ENCODE measurements around the gene CYP46A1. TPM values are rescaled to one million over a fixed set of nuclear protein-coding genes. Genes with fewer than 3 reads are reported as not detected.

CYP46A1 gene
- total RNA-seq, 1 experiment from 2014 or later, result 0.36 TPM

GRCh38 chr14:99672506-99673304 lies 11.4 kb upstream of the CYP46A1 start:
- no peaks in the 10 kb centered on the region for H3K9me3 ChIP-seq (ENCODE audit: control insufficient read depth, insufficient read depth, low read depth, low read length)
- DNase-seq (ENCODE audit: low read depth, low spot score) (no peak), ATAC-seq (no peak; the same call in 1 of the 2 replicates)
- ChIA-PET POLR2A (no interaction called here), CTCF (no interaction called here)
- intact Hi-C loops (cut with micrococcal nuclease; ENCODE audit: unreplicated experiment) (no loop called here), in situ Hi-C loops (cut with HindIII; ENCODE audit: low pct_unique_long_range_greater_than_20kb, low sequenced_read_pairs) (no loop called here)
- H3K4me3 ChIP-seq (ENCODE audit: low read depth in 2 of 2, low read length in 2 of 2), result no peak overlapping the region
- no peak overlapping the region for H3K27ac ChIP-seq (ENCODE audit: low read length)
- no TSS peak for BruUV-seq (replicated peaks)
- H3K36me3 ChIP-seq (ENCODE audit: control insufficient read depth, insufficient read depth, low read length), result no peaks in the 10 kb centered on the region
- no peak for TF ChIP-seq CTCF (IDR thresholded peaks at IDR 0.05)
- no peak for TF ChIP-seq SIN3A (IDR thresholded peaks at IDR 0.05; ENCODE audit: borderline replicate concordance, insufficient read depth, low read depth, low read length)
- TF ChIP-seq TCF7L2 (IDR thresholded peaks at IDR 0.05; ENCODE audit: low read depth, low read length), result no peak
- TF ChIP-seq POLR2AphosphoS5 (IDR thresholded peaks at IDR 0.05; ENCODE audit: low read depth, low read length), result no peak
- no peak for TF ChIP-seq REST (IDR thresholded peaks at IDR 0.05; ENCODE audit: insufficient read depth in 1 of 2, low read depth in 2 of 2, low read length in 1 of 2)
- no peaks in the 10 kb centered on the region for H3K27me3 ChIP-seq (ENCODE audit: control insufficient read depth, insufficient read depth, low read length)
- H3K4me1 ChIP-seq (ENCODE audit: control insufficient read depth, insufficient read depth, low read length), result no peaks in the 10 kb centered on the region

GRCh38 chr14:99673305-99674063 lies 10.6 kb upstream of the CYP46A1 start:
- BruUV-seq (replicated peaks), result no TSS peak

More at GRCh38 chr14:99673305-99674063, 10.6 kb upstream of the CYP46A1 start:
- H3K4me3 ChIP-seq (ENCODE audit: low read depth in 2 of 2, low read length in 2 of 2), result no peak overlapping the region
- no peaks in the 10 kb centered on the region for H3K27me3 ChIP-seq (ENCODE audit: control insufficient read depth, insufficient read depth, low read length)
- DNase-seq (ENCODE audit: low read depth, low spot score) (no peak), ATAC-seq (no peak)
- H3K27ac ChIP-seq (ENCODE audit: low read length), result no peak overlapping the region
- in situ Hi-C loops (cut with HindIII; ENCODE audit: low pct_unique_long_range_greater_than_20kb, low sequenced_read_pairs) (no loop called here), intact Hi-C loops (cut with micrococcal nuclease; ENCODE audit: unreplicated experiment) (no loop called here)
- CTCF ChIA-PET, result no interaction called here
- POLR2A ChIA-PET, result no interaction called here
- H3K9me3 ChIP-seq (ENCODE audit: control insufficient read depth, insufficient read depth, low read depth, low read length), result no peaks in the 10 kb centered on the region
- no peak for TF ChIP-seq SIN3A (IDR thresholded peaks at IDR 0.05; ENCODE audit: borderline replicate concordance, insufficient read depth, low read depth, low read length)
- no peak for TF ChIP-seq REST (IDR thresholded peaks at IDR 0.05; ENCODE audit: insufficient read depth in 1 of 2, low read depth in 2 of 2, low read length in 1 of 2)
- no peak for TF ChIP-seq POLR2AphosphoS5 (IDR thresholded peaks at IDR 0.05; ENCODE audit: low read depth, low read length)
- no peak for TF ChIP-seq TCF7L2 (IDR thresholded peaks at IDR 0.05; ENCODE audit: low read depth, low read length)
- no peak for TF ChIP-seq CTCF (IDR thresholded peaks at IDR 0.05)
- H3K4me1 ChIP-seq (ENCODE audit: control insufficient read depth, insufficient read depth, low read length), result no peaks in the 10 kb centered on the region
- H3K36me3 ChIP-seq (ENCODE audit: control insufficient read depth, insufficient read depth, low read length), result no peaks in the 10 kb centered on the region

Measured in Panc1 (cell line).